HG02938 (cell line): ENCODE measurements around the gene GBA3.

ENCODE experiments used
- ATAC-seq: cut with Tn5 transposase; IDR thresholded peaks from one replicate; pipeline ENCODE4 v1.9.1; 2021; ENCODE audit warnings: mild to moderate bottlenecking, moderate library complexity; ENCODE audit not compliant: unreplicated experiment

Gene GBA3

GRCh38 chr4:22692736-22693135, at the start of gene GBA3:
TSS of gene GBA3 (plus strand) at chr4:22692937.
- no peak for ATAC-seq

- ATAC-seq = no peak
Observed at GRCh38 chr4:22643952-22644351, 48.8 kb upstream of the GBA3 start.

- no peak for ATAC-seq
Observed at GRCh38 chr4:22645481-22646182, 47.1 kb upstream of the GBA3 start.

DNA sequence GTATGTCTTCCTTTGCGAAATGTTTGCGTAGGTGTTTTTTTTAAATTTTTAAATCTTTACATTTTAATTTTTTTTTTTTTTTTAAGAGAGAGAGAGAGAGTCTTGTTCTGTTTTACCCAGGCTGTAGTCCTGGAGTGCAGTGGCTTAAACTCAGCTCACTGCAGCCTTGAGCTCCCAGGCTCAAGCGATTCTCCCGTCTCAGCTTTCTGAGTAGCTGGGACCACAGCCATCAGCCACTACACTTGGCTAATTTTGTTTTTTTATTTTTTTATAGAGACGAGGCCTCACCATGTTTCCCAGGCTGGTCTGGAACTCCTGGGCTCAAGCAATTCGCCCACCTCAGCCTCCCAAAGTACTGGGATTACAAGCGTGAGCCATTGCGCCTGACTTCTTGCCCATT, 43.7 kb upstream of the GBA3 start:
- ATAC-seq = no peak

DNA sequence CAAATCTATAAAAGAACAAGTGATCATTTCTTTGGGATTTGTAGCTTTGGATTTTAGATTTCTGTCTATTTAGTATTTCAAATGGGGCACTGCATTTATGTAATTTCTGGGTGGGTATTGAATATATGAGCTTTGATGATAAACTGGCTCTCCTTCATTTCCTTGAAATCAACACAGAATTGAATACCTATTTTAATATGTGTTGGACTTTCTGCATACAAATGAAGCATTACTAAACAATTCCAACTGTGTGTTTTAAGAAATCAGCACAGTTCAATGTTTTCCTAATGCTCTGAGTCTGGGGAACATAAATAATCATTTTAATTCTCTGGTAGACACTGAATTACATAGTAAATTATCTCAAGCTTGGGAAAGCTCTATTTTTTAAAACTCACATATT, 42.0 kb upstream of the GBA3 start:
- ATAC-seq = no peak

DNA sequence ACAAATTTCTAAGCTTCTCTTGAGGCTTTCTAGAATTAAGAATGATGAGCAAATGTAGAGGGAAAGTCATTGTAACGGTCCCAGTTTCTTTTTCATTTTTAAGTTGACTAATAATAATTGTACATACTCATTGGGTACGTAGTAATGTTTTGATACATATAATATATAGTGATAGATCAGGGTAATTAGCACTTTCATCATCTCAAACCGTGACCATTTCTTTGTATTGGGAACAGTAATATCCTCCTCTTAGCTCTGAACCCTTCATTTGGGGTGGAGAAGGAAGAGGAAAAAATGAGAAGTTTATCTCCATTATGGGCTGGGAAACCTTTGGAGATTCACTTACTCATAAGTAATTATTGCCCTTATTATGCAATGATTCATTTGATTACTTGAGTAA, 39.0 kb upstream of the GBA3 start:
- ATAC-seq = no peak

DNA sequence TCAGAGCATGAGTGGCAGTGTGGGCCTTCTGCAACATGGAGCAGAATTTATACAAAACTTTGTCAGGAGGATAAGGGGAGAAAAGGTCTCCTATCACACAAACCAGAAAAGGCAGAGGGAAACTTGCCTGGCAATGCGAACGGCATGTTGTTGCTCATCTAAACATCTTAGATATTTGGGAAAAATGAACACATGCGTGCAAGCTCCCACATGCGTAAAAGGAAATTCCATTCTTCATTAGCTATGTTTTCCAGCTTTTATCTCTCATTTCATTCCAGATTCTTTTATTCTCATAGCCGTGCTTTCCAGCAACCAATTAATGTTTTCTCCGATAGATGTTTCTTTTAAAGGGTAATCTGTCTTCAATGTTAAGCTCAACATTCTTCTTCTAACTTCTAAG, 31.3 kb upstream of the GBA3 start:
- ATAC-seq = no peak

GRCh38 chr4:22667332-22667940, 25.3 kb upstream of the GBA3 start:
- ATAC-seq = no peak

GRCh38 chr4:22668301-22668700, 24.4 kb upstream of the GBA3 start:
- no peak for ATAC-seq

- ATAC-seq = no peak
Observed at GRCh38 chr4:22668702-22669101, 24.0 kb upstream of the GBA3 start.

GRCh38 chr4:22670956-22671355, 21.8 kb upstream of the GBA3 start:
- no peak for ATAC-seq

- no peak for ATAC-seq
Observed at GRCh38 chr4:22672519-22672918, 20.2 kb upstream of the GBA3 start.

DNA sequence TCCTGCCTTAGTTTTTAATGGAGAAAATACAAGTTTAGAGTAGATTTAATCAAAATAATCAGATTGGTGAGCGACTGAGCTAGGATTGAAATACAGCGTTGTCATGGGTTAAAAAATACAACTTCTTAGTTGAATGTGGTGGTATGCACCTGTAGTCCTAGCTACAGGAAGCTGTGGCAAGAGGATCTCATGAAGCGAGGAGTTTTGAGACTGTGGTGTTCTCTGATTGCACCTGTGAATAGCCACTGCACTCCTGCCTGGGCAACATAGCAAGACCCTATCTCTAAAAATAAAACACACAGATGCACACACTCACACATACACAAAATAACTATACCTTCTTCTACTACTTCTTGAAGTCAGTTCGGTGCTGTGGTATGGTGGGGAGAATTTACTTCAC, 19.8 kb upstream of the GBA3 start:
- peak; percentile 45 for ATAC-seq

- no peak for ATAC-seq
Observed at GRCh38 chr4:22674700-22675099, 18.0 kb upstream of the GBA3 start.

DNA sequence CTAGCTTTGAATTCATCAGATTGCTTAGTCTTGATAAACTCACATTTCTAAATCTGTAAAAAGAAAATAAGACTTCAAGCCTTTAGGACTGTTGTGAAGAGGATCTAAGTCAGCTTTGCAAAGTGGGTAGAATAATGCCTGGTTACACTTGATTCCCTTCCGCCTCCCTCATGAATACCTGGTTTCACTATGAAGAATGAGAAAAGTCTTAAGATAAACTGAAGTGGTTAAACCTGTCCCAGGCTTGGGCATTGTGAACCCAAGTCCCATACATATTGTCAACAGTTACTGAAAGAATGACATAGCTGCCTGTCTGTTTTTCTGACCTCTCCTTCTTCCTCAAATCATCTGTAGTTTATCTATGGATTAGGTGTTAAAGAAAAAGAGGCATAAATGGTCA, 16.7 kb upstream of the GBA3 start:
- ATAC-seq = no peak

- ATAC-seq = no peak
Observed at GRCh38 chr4:22677780-22678179, 15.0 kb upstream of the GBA3 start.

DNA sequence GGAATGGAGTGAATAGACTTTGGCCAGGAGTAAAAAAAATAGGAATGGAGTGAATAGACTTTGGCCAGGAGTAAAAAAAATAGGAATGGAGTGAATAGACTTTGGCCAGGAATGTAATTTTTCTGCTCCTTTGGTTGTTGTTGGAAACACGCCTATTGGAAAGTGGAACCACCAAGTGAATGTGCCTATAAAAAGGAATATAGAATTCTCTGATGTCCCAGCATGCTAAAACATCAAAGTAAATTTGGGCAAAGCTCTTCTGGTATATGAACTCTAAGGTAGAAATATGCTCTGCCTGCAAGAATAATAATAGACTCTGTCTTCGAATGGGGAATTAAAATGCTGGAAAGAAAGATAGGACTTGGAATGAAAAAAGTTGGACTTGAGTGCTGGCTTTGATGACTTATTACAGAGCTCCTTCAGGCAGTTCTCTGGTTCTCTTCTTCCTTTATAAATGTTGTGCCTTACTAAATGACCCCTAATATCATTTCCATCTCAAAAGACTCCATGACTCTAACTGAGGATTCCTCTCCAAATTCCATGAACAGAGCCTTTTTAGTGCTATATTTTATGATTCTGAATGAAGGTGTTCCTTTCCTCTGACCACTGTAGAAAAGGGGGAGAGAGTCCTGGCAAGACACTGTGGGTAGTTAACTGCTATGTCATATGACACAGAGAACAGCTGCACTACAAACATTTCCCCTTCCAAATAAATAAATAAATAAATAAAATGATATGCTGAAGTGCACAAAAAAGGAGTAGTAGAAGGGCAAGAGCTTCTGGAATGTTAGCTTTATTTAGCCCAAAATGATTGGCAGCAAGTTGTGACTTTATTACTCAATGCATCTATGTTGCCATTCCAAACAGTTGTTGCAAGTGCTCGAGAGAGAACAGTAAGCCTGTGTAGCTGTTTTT, 13.5 kb upstream of the GBA3 start:
- no peak for ATAC-seq

GRCh38 chr4:22680065-22680642, 12.6 kb upstream of the GBA3 start:
- ATAC-seq = no peak

DNA sequence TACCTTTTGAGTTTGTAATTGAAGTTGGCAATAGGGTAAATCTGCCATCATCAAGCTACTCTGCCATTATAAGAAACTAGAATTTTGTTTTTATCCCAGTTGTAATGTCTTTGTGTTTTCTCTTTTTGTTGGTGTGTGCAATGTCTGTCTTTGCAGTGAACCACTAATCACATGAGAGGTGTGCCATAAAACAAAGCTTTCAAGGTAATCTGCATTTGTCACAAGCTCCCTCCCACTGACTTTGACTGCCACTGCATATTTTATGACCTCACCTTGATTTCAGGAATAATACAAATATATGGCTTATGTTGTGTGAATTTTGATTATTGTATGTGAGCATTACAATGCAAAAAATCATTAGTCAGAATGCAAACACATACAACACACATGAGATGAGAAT, 9.0 kb upstream of the GBA3 start:
- no peak for ATAC-seq

DNA sequence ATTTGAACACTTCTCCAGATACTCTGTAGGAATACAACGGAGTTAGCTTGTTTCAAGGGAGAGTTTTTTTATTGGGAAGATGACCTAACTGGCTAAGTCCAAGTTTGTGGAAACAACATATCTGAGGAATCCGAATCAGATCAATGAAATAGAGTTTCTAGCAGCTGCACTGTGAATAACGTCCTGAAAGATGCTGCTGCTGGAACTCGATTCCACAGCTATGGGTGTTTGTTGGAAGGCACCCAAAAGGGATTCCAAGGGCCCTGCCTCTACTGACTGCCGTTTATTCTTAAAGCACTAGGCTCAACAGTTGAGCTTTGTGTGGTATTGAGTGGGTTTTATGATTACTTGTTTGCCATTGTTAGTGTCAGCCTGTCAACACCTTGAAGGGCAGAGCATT, 6.6 kb upstream of the GBA3 start:
- no peak for ATAC-seq

DNA sequence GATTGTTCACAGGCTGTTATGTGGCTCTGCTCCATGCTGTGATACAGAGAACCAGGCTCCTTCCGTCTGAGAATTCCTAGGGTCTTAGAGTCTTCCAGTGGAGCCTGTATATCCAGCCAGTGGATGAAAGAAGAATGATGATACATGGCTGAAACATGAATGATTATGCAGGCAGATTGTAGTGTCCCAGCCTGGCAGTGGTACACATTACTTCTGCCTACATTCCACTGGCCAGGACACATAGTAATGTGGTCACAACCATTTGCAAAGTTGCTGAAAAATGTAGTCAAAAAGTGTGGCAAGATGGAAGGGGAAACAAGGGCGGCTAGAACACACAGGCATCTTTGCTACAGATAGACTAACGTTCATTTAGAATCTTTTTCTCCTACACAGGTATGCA, 4.5 kb upstream of the GBA3 start:
- ATAC-seq = no peak

DNA sequence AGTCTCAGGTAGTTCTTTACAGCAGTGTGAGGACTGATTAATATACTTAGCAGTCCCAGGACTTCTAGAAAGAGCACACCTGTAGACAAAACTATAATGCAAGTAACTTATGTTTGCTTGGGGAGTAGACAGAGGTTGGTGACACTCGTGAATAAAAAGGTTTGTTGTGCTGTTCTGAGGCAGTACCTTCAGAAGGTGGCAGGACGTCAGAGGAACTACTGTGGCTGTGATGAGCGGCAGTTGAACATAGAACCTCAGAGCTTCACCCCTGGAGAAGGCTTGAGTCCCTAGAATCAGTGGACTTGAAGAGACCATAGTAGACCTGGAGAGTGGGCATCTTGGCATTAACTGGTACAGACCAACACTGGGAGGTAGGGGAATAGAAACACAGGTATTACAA, 3.3 kb upstream of the GBA3 start:
- ATAC-seq = no peak
